Measurements from ENCODE around the gene SBF2.

DNA sequence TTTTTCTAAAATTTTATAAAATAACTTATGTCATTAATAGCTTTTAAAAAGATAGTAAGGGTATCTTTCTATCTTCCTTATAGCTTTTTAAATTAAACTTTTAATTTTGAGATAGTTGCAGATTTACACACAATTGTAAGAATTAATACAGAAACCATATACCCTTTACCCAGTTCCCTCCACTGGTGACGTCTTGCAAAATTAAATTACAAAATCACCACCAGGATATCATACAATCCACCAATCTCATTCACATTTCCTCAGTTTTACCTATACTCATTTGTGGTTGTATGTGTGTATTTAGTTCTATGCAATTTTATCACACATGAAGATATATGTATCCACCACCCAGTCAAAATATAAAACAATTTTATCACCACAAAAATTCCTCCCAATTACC, 10.0 kb downstream of the SBF2 start:
- no peak for TF ChIP-seq POLR2AphosphoS5 (IDR thresholded peaks at IDR 0.05; ENCODE audit: low read depth, low read length)
- TF ChIP-seq SIN3A (IDR thresholded peaks at IDR 0.05; ENCODE audit: borderline replicate concordance, insufficient read depth, low read length): no peak
- TF ChIP-seq, protein P1, sequence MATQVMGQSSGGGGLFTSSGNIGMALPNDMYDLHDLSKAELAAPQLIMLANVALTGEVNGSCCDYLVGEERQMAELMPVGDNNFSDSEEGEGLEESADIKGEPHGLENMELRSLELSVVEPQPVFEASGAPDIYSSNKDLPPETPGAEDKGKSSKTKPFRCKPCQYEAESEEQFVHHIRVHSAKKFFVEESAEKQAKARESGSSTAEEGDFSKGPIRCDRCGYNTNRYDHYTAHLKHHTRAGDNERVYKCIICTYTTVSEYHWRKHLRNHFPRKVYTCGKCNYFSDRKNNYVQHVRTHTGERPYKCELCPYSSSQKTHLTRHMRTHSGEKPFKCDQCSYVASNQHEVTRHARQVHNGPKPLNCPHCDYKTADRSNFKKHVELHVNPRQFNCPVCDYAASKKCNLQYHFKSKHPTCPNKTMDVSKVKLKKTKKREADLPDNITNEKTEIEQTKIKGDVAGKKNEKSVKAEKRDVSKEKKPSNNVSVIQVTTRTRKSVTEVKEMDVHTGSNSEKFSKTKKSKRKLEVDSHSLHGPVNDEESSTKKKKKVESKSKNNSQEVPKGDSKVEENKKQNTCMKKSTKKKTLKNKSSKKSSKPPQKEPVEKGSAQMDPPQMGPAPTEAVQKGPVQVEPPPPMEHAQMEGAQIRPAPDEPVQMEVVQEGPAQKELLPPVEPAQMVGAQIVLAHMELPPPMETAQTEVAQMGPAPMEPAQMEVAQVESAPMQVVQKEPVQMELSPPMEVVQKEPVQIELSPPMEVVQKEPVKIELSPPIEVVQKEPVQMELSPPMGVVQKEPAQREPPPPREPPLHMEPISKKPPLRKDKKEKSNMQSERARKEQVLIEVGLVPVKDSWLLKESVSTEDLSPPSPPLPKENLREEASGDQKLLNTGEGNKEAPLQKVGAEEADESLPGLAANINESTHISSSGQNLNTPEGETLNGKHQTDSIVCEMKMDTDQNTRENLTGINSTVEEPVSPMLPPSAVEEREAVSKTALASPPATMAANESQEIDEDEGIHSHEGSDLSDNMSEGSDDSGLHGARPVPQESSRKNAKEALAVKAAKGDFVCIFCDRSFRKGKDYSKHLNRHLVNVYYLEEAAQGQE (IDR thresholded peaks at IDR 0.05; ENCODE audit: insufficient read depth in 1 of 2, low read depth in 2 of 2, low read length in 2 of 2): no peak
- TF ChIP-seq TAF1 (IDR thresholded peaks at IDR 0.05; ENCODE audit: borderline replicate concordance, insufficient read depth, low read length): no peak
- no peak for TF ChIP-seq FOXP2 (optimal IDR thresholded peaks at IDR 0.05; ENCODE audit: borderline replicate concordance, extremely low read depth, extremely low read length, insufficient read depth)

Measured in PFSK-1 (cell line).